Activated B cell treated with CpG ODN at 0.5 μM for 24 hours (primary cell): ENCODE results near the gene RBBP8. TPM values are rescaled to one million over a fixed set of nuclear protein-coding genes. Genes with fewer than 3 reads are reported as not detected.

Source experiments
- ATAC-seq: fragments of 200-7000 bp; cut with Tn5 transposase; one replicate; pipeline ENCODE4 v1.10.0; 2021; ENCODE audit warnings: low read depth, mild to moderate bottlenecking, moderate library complexity
- CTCF ChIA-PET: fragments of 350-600 bp; sonication (Branson Sonifier 250); formaldehyde crosslinking; loops from one replicate; lab custom pipeline; 2021; ENCODE audit warnings: antibody characterized with exemption; lab: Charles Lee
- POLR2A ChIA-PET: fragments of 350-600 bp; sonication (Branson Sonifier 250); formaldehyde crosslinking; loops from one replicate; lab custom pipeline; 2021; ENCODE audit warnings: antibody characterized with exemption; lab: Charles Lee
- DNase-seq: peaks from one replicate; pipeline ENCODE4 v3.0.0; 2022
- H3K27ac Mint-ChIP-seq: one replicate; pipeline ENCODE4 v1.8.0; 2020; ENCODE audit warnings: mixed read lengths
- H3K27me3 Mint-ChIP-seq: one replicate; pipeline ENCODE4 v1.8.0; 2021; ENCODE audit warnings: mixed read lengths
- H3K36me3 Mint-ChIP-seq: one replicate; pipeline ENCODE4 v1.8.0; 2021; ENCODE audit warnings: low read depth, mixed read lengths
- H3K4me1 Mint-ChIP-seq: one replicate; pipeline ENCODE4 v1.8.0; 2021; ENCODE audit warnings: mixed read lengths
- H3K4me3 Mint-ChIP-seq: one replicate; pipeline ENCODE4 v1.8.0; 2020; ENCODE audit warnings: mild to moderate bottlenecking, mixed read lengths
- H3K9me3 Mint-ChIP-seq: one replicate; pipeline ENCODE4 v1.8.0; 2020; ENCODE audit warnings: mixed read lengths
- intact Hi-C: fragments of 100-400 bp; cut with micrococcal nuclease; formaldehyde crosslinking; loops from one replicate; pipeline ENCODE4 v1.15.1; 2024
- total RNA-seq: library from RNA; stranded (reverse); gene quantifications from 2 replicates; pipeline ENCODE4 v1.2.3, GENCODE V29; 2022
- TF ChIP-seq, protein P1 (sequence below): fragments of 200-600 bp; IDR thresholded peaks from one replicate; pipeline ENCODE4 v1.8.0; 2022; ENCODE audit warnings: antibody characterized with exemption, mild to moderate bottlenecking

Gene RBBP8
- total RNA-seq, 1 donor from 2014 or later = 29.3 TPM

DNA sequence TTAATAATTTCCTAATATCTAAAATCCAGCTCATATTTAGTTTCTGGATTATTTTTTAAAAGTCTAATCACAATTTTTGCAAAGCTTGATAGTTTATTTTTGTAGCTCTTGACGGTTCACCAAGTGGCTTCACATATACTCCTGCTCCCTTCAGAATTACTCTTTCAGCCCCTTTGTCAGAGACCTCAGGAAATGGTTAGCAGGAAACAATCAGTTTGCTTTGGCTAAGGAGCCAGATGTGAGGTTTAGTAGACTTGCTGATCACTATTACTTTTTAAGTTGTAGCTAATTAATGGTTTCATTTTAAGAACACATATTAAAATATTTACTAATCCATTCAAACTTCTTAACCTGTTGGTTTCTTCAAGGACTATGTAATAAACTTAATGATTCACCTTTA, 2.3 kb downstream of the RBBP8 start:
- Mint-ChIP-seq H3K27me3 (no peaks in the 10 kb centered on the region), H3K27ac (no peak overlapping the region), H3K4me1 (peaks cover 30% of the 10 kb centered on the region), H3K4me3 (no peak overlapping the region), H3K36me3 (peaks cover 36% of the 10 kb centered on the region), H3K9me3 (no peaks in the 10 kb centered on the region)
- ChIA-PET CTCF (interaction anchor here (1.1 to 1.6 kb wide), 2 partner anchors 48 to 476 kb away, joined by 4 read pairs; no protein-coding TSS in a partner anchor), POLR2A (interaction anchor here (0.6 kb wide), 1 partner anchor 444 kb away, joined by 4 read pairs; no protein-coding TSS in a partner anchor)
- ATAC-seq = no peak
- DNase-seq = no peak
- intact Hi-C loops = loop anchor here (10.0 kb wide), 2 partner anchors 139 to 1191 kb away; partner anchors contain the start of gene MIB1
- TF ChIP-seq, protein P1, sequence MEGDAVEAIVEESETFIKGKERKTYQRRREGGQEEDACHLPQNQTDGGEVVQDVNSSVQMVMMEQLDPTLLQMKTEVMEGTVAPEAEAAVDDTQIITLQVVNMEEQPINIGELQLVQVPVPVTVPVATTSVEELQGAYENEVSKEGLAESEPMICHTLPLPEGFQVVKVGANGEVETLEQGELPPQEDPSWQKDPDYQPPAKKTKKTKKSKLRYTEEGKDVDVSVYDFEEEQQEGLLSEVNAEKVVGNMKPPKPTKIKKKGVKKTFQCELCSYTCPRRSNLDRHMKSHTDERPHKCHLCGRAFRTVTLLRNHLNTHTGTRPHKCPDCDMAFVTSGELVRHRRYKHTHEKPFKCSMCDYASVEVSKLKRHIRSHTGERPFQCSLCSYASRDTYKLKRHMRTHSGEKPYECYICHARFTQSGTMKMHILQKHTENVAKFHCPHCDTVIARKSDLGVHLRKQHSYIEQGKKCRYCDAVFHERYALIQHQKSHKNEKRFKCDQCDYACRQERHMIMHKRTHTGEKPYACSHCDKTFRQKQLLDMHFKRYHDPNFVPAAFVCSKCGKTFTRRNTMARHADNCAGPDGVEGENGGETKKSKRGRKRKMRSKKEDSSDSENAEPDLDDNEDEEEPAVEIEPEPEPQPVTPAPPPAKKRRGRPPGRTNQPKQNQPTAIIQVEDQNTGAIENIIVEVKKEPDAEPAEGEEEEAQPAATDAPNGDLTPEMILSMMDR = no peak

DNA sequence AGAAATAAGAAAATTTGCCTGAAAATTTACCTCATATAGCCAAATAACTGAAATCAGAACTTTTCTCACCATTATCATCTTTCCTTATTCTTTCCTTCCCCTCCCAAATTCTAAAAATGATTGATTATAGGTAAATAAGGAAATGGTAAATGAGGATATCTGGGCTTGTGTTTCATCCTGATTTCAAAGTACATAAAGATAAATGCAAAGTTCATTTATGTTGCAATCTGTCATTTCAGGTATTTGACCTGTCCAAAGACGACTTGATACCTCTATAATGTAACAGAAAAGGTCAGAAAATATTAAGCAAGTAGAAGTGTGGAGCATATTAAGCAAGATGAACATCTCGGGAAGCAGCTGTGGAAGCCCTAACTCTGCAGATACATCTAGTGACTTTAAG, 3.4 kb downstream of the RBBP8 start:
- TF ChIP-seq, protein P1 = no peak
- no peak overlapping the region for H3K4me3 Mint-ChIP-seq
- no peaks in the 10 kb centered on the region for H3K27me3 Mint-ChIP-seq
- intact Hi-C loops = loop anchor here (10.0 kb wide), 2 partner anchors 138 to 1192 kb away; partner anchors contain the start of gene MIB1
- H3K27ac Mint-ChIP-seq = no peak overlapping the region
- H3K9me3 Mint-ChIP-seq = no peaks in the 10 kb centered on the region
- ChIA-PET CTCF (interaction anchor here (1.1 to 1.6 kb wide), 2 partner anchors 47 to 475 kb away, joined by 4 read pairs; no protein-coding TSS in a partner anchor), POLR2A (no interaction called here)
- DNase-seq = no peak
- peaks cover 30% of the 10 kb centered on the region for H3K4me1 Mint-ChIP-seq
- peaks cover 36% of the 10 kb centered on the region for H3K36me3 Mint-ChIP-seq
- ATAC-seq = no peak

DNA sequence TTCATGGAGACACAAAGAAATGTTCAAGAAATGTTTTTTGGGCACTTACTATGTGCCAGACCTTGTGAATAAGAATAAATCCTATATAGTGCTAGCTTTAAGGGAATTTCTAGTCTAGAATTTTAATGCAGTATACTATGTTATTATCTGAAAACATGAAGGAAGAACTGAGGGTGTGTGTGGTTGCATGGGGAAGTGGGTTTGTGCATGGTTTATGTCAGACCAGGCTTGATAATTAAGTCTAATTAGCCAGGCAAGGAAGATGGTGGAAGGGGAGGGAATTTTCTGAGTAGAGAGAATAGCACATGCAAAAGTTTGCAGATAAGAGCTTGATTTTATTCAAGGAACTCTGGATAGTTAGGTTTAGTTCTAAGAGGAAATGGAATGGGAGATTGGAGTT, 6.5 kb downstream of the RBBP8 start:
- H3K27ac Mint-ChIP-seq = no peak overlapping the region

DNA sequence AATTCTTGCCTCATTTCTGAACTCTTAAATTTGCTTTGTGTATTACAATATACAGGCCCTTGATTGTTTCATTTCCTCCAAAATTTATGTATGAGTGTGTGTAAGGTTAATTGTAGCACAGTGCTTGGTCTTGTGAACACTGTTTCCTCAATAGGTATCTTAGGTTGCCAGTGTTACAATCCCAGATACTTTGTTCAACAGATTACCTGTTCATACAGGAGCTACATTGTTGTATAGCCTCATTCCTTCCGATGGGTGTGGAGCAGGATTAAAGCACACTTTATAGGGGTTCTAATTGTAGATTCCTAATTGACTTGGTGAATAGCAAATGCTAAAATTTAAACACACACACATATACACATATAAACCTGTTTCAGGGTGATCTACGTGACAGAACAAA, 10.7 kb downstream of the RBBP8 start:
- Mint-ChIP-seq H3K4me3 (no peak overlapping the region), H3K36me3 (peaks cover 29% of the 10 kb centered on the region), H3K27ac (no peak overlapping the region), H3K27me3 (no peaks in the 10 kb centered on the region), H3K9me3 (no peaks in the 10 kb centered on the region), H3K4me1 (peaks cover 4% of the 10 kb centered on the region)
- TF ChIP-seq, protein P1 = no peak
- no peak for ATAC-seq
- POLR2A ChIA-PET = no interaction called here
- DNase-seq = no peak
- CTCF ChIA-PET = no interaction called here
- intact Hi-C loops = no loop called here

More for the DNA sequence above, 6.5 kb downstream of the RBBP8 start:
- ATAC-seq (no peak), DNase-seq (no peak)
- H3K36me3 Mint-ChIP-seq = peaks cover 32% of the 10 kb centered on the region
- ChIA-PET CTCF (no interaction called here), POLR2A (no interaction called here)
- H3K4me3 Mint-ChIP-seq = no peak overlapping the region
- intact Hi-C loops = loop anchor here (10.0 kb wide), 2 partner anchors 135 to 1195 kb away; partner anchors contain the start of gene MIB1
- H3K9me3 Mint-ChIP-seq = no peaks in the 10 kb centered on the region
- no peaks in the 10 kb centered on the region for H3K27me3 Mint-ChIP-seq
- H3K4me1 Mint-ChIP-seq = peaks cover 12% of the 10 kb centered on the region
- TF ChIP-seq, protein P1 = no peak

DNA sequence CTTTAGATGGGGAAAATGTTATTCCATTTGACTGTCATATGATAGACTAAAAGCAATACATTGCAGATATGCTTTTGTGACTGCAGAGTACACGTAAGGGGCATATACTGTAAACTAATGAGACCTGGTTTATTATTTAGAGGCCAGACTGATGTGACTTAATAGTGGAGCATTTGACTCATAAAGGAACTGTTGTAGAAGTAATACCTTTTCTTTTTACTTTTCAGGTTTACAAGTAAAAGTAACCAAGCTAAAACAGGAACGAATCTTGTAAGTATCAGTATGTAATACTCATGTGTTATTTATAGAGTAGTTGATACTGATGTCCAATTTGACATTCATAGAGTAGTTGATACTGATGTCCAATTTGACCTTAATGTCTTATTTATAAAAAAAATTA, 13.1 kb downstream of the RBBP8 start:
- intact Hi-C loops = no loop called here
- TF ChIP-seq, protein P1 = no peak
- Mint-ChIP-seq H3K9me3 (no peaks in the 10 kb centered on the region), H3K36me3 (peaks cover 37% of the 10 kb centered on the region), H3K4me1 (peaks cover 2% of the 10 kb centered on the region), H3K4me3 (no peak overlapping the region), H3K27ac (no peak overlapping the region), H3K27me3 (no peaks in the 10 kb centered on the region)
- POLR2A ChIA-PET = interaction anchor here (1.1 kb wide), 1 partner anchor 13 kb away, joined by 4 read pairs; the partner anchor contains the start of gene RBBP8
- CTCF ChIA-PET = no interaction called here
- DNase-seq (no peak), ATAC-seq (no peak)
